ENCODE data around the gene BCAS3. TPM values are rescaled to one million over a fixed set of nuclear protein-coding genes. Genes with fewer than 3 reads are reported as not detected.
"Not testable (repeated sequence)": the region's sequence is repeated elsewhere in the genome, so short reads cannot be mapped to it uniquely, and the experiment has no call there.

BCAS3 gene
- total RNA-seq, 1 donor from 2014 or later: 43.6 TPM

DNA sequence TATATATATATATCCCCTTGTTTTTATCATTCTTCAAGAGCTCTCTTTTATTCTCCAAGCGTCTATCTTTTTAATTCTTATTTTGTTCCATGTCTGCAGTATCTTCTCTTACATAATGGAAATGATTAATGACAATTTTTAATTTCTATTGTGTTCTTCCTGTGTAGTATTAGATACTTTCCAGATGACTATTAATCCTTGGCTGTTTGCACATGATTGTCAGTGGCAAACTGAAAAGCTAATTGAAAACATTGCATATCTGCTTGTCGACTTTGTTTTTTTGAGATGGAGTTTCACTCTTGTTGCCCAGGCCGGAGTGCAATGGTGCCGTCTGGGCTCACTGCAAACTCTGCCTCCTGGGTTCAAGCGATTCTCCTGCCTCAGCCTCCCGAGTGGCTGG is 124.7 kb downstream of the BCAS3 start:
- DNase-seq: peak; percentile 48

DNA sequence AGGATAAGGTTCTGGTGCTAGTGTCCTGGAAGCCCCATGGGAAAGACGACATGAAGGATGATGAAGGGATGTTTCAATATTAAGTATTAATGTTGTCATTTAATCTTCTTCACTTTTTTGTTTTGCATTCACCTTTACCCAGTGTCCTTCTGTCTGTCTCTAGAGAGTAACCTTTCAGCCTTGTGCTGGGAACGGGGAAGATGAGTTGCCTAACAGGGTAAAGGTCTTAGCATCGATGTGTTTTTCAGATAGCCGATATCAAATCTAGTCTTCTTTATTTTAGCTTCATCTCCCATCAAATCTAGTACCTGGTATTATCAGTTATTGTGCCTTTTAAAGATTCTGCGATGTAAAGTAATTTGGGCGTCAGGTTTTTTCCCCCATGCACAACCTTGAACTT is 125.4 kb downstream of the BCAS3 start:
- no peak for DNase-seq

DNA sequence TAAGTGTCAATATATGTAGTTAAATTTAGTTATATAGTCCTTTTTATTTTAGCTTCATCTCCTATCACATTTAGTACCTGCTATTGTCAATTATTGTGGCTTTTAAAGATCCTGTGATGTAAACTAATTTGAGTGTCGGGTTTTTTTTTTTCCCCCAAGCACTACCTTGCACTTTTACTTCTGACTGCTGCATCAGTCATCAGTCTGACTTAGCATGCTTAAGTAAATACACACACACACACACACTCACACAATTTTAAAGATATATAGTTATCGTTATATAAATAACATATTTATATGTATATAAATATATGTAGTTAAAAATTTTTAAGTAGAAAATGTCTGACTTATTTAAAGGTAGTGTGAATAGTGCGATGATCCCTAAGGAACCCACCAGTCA is 127.2 kb downstream of the BCAS3 start:
- no peak for DNase-seq

DNA sequence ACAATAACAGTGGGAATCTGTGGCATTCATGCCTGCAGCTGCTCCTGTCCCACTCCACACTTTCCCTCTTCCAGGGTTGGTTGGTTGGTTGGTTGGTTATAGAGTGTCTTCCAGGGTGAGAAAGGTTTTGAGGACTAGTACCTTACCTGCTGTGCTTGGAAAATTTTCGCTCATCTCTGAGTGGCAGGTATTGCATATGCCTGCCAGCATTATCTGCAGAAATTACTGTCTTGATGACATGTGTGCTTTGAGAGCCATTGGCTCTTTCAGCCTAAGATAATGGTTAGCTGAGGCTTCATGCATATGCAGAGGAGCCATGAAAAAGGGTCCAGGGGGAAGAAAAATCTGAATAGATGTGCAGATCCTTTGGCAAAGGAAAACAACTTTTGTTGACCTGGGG is 131.8 kb downstream of the BCAS3 start:
- DNase-seq: no peak

DNA sequence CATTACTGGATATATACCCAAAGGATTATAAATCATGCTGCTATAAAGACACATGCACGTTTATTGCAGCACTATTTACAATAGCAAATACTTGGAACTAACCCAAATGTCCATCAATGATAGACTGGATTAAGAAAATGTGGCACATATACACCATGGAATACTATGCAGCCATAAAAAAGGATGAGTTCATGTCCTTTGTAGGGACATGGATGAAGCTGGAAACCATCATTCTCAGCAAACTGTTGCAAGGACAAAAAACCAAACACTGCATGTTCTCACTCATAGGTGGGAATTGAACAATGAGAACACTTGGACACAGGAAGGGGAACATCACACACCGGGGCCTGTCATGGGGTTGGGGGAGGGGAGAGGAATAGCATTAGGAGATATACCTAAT is 137.3 kb downstream of the BCAS3 start:
- DNase-seq: not testable (repeated sequence)

DNA sequence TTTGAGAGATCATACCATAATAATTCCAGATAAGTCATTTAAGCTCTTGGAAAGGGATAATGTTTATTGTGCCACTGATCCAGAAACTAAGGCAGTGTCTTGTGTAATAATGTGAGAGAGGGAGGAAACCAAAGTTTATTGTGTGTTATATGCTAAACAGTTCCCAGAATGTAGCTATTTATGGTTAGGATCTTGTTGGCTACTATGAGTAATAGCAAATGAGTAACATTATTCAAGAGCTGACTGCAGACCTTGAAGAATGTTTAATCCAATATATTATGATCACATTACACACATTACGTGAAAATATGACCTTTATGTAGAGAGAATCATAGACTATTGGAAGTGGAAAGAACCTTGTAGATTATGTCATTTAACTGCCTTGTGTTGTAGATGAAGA is 139.5 kb downstream of the BCAS3 start:
- no peak for DNase-seq

DNA sequence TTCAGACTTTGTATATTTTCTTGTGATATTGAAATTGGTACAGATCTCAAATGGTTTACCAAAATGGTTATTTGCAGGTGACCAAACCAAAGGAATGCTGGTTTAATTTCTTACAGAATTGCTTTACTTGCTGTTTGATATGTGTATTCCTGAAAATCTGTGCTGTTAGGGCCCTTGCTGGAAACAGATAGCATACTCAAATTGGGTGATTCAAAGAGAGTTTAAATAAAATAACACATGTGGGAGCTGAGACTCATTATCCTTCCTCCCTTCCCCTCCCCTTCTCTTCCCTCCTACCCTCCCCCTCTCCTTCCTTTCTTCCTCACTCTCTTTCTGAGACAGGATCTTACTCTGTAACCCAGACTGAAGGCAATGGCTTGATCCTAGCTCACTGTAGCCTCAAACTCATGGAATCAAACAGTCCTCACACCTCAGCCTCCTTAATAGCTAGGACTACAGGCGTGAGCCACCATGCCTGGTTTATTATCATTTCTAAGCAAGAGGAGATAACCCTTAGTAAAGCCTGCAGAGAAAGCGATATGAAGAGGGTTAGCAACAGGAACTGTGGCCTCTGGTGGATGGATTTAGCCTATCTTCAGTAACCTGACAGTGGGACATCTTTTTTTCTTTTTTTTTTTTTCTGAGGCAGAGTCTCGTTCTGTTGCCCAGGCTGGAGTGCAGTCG is 141.9 kb downstream of the BCAS3 start:
- no peak for DNase-seq

DNA sequence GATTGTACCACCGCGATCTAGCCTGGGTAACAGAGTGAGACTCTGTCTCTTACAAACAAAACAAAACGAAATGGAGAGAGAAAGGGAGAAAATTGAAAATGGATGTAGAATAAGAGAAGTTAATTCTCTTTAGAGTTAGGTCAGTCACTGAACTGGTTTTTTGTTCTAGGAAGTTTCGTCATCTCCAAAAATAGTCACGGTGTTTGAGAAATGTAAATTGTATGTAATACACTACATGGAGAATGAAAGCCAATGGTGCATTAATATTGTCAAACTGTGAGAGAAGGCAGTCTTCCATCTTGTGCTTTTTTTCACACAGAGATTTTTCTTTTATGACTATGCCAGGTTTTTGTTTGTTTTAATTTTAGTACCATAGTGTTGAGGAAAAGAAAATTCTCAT is 145.9 kb downstream of the BCAS3 start:
- no peak for DNase-seq

DNA sequence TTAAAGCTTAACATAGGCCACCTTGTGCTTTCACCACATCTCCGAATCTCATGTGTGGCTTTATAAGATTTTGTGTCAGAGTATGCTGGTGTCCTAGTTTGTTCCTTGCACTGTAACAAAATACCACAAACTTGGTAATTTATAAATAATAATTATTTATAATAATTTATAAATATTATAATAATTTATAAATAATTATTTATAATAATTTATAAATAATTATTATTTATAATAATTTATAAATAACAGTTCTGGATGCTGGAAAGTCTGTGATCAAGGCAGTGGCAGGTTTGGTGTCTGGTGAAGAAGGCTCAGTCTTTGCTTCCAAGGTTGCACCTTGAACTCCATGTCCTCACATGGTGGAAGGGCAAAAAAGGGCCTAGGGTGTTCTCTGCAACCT is 147.7 kb downstream of the BCAS3 start:
- DNase-seq: no peak

DNA sequence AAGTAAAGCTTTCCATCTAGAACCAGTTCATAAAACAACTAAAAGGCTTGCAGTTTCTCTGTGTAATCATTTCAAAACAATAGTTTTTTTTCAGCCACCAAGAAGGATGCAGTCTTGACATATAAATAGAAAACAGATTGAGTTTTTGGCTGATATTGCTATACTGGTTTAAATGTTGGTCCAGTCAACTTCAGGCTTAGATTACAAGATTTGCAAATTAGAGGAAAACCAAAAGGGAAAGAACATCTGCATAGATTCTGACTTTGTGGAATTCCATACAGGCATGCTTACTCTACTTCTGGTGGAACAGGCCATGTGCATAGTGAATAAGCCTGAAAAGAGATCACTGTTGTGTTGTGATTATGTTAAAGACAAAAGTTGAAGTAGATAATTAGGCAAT is 150.3 kb downstream of the BCAS3 start:
- peak; percentile 50 for DNase-seq

DNA sequence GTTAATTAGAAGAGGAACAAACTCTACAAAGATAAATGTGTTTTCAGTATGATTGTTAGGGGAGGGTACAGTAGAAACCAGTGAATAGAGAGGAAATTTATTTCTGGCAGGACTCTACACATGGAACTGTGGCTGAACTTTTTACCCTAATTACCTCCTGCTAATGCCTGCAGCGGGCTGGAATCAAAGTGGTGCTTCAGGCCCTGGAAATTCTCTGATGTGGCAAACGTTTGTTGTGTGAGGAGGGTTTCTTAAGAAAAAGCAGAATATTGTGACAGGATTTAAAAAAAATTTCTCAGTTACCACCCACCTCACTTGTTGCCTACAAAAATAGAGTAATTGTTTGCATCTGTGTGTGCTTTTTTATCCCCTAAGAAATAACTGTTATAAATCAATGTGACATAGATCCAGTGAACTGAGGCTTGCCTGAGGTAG is 154.5 kb downstream of the BCAS3 start:
- peak; percentile 35 for DNase-seq

DNA sequence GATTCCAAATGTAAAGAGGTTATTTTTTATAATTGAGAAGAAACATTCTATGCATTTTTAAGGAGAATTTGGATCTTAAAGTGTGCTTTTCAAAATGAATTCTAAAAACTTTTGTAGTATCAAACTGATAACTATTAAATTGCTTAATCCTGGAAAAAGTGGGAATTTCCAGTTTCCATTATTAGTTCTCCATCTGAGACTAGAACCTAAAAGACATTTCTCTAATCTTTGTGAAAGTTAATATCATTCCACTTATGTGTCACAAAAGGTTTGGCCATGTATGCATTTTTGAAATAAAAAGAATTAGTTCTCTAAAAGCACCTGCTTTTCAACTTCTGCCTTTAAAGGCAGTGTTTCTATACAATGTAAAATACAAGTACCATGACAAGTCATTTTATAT is 155.0 kb downstream of the BCAS3 start:
- no peak for DNase-seq

DNA sequence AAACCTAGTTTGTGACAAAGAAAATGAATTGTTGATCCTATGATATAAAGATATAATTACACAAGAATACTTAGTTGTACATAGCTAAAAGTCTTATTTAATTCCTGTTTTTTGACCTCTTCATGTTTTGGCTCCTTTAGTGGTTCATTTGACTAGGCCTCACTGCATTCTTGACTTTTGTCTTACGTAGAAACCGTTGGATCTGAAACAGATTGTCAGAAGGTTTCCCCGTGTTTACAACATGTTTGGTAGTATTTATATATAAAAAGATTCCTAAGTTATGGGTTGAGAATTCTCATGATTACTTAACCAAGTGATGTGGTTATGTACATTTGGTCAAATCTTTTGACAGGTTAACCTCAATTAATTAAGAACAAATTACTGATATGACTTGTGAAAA is 162.8 kb downstream of the BCAS3 start:
- DNase-seq: no peak

DNA sequence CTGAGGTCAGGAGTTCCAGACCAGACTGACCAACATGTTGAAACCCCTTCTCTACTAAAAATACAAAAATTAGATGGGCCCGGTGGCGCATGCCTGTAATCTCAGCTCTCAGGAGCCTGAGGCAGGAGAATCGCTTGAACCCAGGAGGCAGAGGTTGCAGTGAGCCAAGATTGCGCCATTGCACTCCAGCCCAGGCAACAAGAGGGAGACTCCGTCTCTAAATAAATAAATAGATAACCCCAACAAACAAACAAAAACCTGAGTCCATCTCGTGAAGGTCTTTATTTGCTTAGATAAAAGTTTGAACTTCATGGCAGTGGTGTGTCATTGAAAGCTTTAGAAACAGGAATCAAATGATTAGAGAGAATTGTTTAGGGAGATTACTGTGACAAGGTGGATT is 167.4 kb downstream of the BCAS3 start:
- DNase-seq: no peak

DNA sequence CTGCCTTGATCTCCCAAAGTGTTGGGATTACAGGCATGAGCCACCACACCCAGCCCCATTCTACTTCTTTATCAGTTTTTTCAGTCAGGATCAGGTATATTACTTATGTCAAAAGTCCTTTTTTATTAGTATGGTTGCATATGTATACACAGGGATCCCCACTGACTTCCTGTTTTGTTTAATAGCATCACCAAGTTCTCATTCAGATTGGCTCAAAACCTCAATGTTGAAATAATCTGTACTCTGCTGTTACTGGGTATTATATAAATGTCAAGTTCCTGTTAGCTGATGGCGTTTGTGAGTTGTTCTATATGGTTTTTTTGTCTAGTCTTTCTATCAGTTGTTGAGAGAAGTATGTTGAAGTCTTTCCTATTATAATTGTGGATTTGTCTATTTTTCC is 168.5 kb downstream of the BCAS3 start:
- no peak for DNase-seq

DNA sequence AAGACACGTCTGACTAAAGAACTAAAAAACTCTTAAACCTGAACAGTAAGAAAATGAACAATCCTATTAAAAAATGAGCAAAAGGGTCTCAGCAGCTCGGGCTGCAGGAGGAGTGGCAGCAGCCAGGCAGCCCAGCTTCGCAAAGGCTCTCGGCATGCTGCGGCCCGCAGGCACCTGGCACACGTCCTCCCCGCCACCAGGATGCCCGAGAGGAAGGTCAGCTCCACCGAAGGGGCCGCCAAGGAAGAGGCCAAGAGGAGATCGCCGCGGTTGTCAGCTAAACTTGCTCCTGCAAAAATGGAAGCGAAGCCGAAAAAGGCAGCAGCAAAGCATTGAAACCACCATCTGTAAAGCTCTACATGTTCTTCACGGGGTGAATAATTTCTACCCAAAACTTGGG is 173.5 kb downstream of the BCAS3 start:
- DNase-seq: no peak

DNA sequence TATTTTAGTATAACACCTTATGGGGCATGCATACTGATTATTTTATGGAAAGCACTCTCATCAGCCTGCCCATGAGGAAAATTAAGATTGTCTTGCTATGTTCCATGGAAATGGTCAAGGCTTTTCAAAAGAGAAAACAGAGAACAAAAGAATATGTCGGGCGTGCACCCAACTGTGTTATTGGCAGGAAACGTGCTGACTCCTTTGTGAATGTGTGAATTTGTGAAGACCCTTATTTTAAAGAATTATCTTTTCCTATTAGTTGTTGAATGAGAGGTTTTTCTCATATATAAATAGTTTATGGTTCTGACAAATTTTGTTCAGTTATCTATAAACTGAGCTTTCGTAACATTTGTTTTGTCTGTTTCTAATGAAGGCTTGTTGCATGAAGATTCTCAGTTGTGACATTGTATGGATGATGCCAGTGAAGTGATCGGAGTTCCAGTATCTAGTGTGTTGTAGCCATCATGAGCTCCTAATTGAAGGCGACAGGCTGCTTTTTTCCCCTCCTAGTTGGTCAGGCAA is 180.0 kb downstream of the BCAS3 start:
- no peak for DNase-seq

DNA sequence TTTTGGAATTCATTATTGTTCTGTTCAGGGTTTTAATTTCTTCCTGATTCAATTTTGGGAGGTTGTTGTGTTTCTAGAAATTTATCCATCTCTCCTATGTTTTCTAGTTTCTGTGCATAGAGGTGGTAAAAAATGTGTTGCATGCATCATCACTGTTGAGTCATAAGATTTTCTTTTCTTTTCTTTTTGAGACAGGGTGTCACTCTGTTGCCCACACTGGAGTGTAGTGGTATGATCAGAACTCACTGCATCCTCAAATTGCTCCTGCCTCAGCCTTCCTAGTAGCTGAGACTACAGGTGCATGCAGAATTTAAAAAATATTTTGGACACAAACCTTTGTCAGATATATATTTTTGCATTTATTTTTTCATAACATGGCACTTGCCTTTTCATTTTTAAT is 184.8 kb downstream of the BCAS3 start:
- no peak for DNase-seq

DNA sequence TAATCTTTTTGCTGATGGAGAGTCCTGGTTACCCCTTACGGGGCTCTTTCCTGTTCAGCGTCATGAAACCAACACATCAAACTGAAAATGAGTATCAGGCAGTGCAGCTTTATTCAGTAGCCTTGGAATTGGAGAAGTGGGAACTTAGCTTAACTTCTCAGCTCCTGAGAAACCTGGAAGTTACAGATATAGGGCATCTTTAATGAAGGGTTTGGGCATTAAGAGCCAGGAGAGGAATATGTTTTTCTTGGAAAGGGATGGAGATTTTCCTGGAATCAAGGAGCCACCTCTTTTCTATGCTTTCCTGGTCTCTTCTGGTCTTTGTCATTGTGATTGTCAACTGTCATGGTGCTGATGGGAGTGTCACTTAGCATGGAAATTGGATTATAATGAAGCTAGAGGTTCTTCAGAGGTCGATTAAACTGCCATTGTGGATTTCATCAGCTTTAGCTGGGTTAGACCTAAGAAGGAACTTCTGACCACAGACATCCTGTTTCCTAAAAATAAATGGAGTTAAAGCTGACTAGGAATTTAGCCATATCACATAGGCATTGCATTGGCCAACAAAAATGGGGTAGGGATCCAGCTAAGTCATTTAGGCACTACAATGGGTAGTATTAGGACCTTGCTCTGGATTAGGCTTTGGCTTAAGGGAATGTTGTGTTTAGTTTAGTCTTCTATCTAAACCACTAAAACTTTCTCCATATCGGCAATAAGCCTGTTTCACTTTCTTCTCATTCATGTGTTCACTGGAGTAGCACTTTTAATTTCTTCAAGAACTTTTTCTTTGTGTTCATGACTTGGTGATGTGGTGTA is 186.4 kb downstream of the BCAS3 start:
- no peak for DNase-seq

DNA sequence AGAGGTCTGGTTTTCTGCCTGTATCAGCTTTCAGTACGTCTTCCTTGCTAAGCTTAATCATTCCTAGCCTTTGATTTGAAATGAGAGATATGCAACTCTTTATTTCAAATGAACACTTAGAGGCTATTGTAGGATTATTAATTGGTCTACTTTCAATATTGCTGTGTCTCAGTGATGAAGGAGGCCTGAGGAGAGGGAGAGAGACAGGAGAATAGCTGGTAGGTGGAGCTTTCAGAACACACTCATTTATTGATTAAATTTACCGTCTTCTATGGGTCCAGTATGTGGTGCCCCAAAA is 187.0 kb downstream of the BCAS3 start:
- DNase-seq: no peak

DNA sequence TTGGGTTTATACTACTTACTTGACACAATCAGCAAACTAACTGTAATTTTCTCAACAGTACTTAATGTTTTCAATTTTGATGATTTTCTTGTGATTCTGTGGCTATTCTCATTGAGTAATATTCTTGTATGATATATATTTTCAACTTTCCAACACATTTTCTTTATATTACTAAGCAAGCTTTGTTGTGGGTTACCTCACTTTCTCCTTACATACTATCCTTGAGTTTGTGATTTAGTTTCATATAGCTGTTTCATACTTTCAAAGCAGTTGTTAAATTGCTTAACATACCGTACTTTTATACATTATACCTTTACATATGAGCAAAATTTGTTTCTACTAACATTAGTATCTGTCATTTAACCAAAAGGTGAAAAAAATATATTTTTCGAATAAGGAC is 197.1 kb downstream of the BCAS3 start:
- no peak for DNase-seq

DNA sequence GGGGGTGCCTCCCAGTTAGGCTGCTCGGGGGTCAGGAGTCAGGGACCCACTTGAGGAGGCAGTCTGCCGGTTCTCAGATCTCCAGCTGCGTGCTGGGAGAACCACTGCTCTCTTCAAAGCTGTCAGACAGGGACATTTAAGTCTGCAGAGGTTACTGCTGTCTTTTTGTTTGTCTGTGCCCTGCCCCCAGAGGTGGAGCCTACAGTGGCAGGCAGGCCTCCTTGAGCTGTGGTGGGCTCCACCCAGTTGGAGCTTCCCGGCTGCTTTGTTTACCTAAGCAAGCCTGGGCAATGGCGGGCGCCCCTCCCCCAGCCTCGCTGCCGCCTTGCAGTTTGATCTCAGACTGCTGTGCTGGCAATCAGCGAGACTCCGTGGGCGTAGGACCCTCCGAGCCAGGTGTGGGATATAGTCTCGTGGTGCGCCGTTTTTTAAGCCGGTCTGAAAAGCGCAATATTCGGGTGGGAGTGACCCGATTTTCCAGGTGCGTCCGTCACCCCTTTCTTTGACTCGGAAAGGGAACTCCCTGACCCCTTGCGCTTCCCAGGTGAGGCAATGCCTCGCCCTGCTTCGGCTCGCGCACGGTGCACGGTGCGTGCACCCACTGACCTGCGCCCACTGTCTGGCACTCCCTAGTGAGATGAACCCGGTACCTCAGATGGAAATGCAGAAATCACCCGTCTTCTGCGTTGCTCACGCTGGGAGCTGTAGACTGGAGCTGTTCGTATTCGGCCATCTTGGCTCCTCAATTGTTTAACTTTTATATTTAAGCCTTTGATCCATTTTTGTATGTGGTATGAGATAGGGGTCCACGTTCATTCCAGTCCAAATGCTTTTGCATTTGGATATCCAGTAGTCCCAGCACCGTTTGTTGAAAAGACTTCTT is 209.3 kb downstream of the BCAS3 start:
- not testable (repeated sequence) for DNase-seq

DNA sequence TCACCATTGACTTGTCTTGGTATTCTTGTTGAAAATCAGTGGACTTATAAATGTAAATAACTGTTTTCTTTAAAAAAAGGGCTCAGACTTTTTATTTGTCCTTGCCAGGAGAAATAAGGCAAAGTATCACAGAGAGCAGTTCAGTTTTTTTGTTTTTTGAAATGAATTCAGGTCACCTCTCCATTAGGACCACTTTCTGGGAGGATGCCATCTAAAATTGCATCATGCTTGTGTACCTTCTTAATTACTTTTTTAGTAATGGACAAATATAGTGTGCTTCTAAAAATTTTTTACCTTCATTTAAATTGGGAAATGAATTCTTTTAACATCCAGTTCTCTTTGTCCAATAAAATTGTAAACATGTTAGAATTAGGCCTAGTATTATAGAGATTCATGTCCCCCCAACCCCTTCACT is 210.0 kb downstream of the BCAS3 start:
- DNase-seq: no peak

All from skin of body (tissue), 2 donors.